ENCODE data around the gene PCNX2.

The PCNX2 gene

GRCh38 chr1:232944347-232944746 lies 351.2 kb downstream of the PCNX2 start (continued):
- no peak for TF ChIP-seq ZNF223 (tag by site-specific recombination; IDR thresholded peaks at IDR 0.05)
- TF ChIP-seq KLF17 (tag by site-specific recombination; IDR thresholded peaks at IDR 0.05): no peak
- no peak for TF ChIP-seq ZNF548 (tag by site-specific recombination; IDR thresholded peaks at IDR 0.05)
- TF ChIP-seq ZNF148 (tag by site-specific recombination; IDR thresholded peaks at IDR 0.05; ENCODE audit: borderline replicate concordance): no peak
- TF ChIP-seq ZNF777 (tag by site-specific recombination; IDR thresholded peaks at IDR 0.05; ENCODE audit: borderline replicate concordance): no peak
- TF ChIP-seq ZNF660 (tag by site-specific recombination; IDR thresholded peaks at IDR 0.05): no peak
- TF ChIP-seq REST (tag by site-specific recombination; IDR thresholded peaks at IDR 0.05): no peak

GRCh38 chr1:232943679-232944252 lies 351.8 kb downstream of the PCNX2 start:
- no peak overlapping the region for H3K27ac ChIP-seq (ENCODE audit: extremely low read depth, low read depth, low read length)
- ChIA-PET CTCF (interaction anchor here (0.6 to 1.8 kb wide), 3 partner anchors 13 to 204 kb away, joined by 3 to 5 read pairs (median 3); no protein-coding TSS in a partner anchor), POLR2A (no interaction called here)
- no peaks in the 10 kb centered on the region for H3K9me3 ChIP-seq (ENCODE audit: control insufficient read depth, insufficient read depth, low read depth, low read length)
- TF ChIP-seq EGR2 (tag by site-specific recombination; IDR thresholded peaks at IDR 0.05; ENCODE audit: low read depth) (peak; percentile 57; the same call in 1 of the 2 replicates), ZNF488 (tag by site-specific recombination; IDR thresholded peaks at IDR 0.05) (no peak), ZNF513 (tag by site-specific recombination; IDR thresholded peaks at IDR 0.05) (no peak), ZSCAN16 (tag by site-specific recombination; IDR thresholded peaks at IDR 0.05) (no peak), TSHZ1 (tag by site-specific recombination; IDR thresholded peaks at IDR 0.05; ENCODE audit: borderline replicate concordance) (no peak), ZBTB17 (tag by site-specific recombination; IDR thresholded peaks at IDR 0.05) (no peak), ZFHX2 (tag by site-specific recombination; conservative IDR thresholded peaks at IDR 0.05) (peak; percentile 52)
- no peak overlapping the region for H3K4me3 ChIP-seq (ENCODE audit: low read depth, low read length)
- H3K36me3 ChIP-seq (ENCODE audit: control insufficient read depth in 2 of 2, insufficient read depth in 1 of 2, low read length in 2 of 2): no peaks in the 10 kb centered on the region
- no peaks in the 10 kb centered on the region for H3K4me1 ChIP-seq (ENCODE audit: control insufficient read depth, insufficient read depth, low read length)
